GM23248 (cell line): ENCODE measurements around the gene ZMAT3.

Source experiments
- EZH2 ChIP-seq: fragments of 200-600 bp; sonication (generic); IDR thresholded peaks from 2 replicates; pipeline ENCODE4 v1.6.1; 2018; ENCODE audit warnings: antibody characterized with exemption, mild to moderate bottlenecking; ENCODE audit not compliant: insufficient read depth, poor library complexity, severe bottlenecking
- EZH2phosphoT487 ChIP-seq: fragments of 200-600 bp; sonication (generic); IDR thresholded peaks from 2 replicates; pipeline ENCODE4 v1.6.1; 2018; ENCODE audit warnings: antibody characterized with exemption, moderate library complexity, mild to moderate bottlenecking, low read depth; ENCODE audit not compliant: insufficient read depth

- TF ChIP-seq EZH2 (no peak), EZH2phosphoT487 (no peak)
These were observed 19.5 kb upstream of the ZMAT3 start for GRCh38 chr3:179091113-179091512.
